GM23248 (cell line): ENCODE results near the gene GALNT2.

Experiments
- EZH2 ChIP-seq: fragments of 200-600 bp; sonication (generic); IDR thresholded peaks from 2 replicates; pipeline ENCODE4 v1.6.1; 2018; ENCODE audit warnings: antibody characterized with exemption, mild to moderate bottlenecking; ENCODE audit not compliant: insufficient read depth, poor library complexity, severe bottlenecking
- EZH2phosphoT487 ChIP-seq: fragments of 200-600 bp; sonication (generic); IDR thresholded peaks from 2 replicates; pipeline ENCODE4 v1.6.1; 2018; ENCODE audit warnings: antibody characterized with exemption, moderate library complexity, mild to moderate bottlenecking, low read depth; ENCODE audit not compliant: insufficient read depth

DNA sequence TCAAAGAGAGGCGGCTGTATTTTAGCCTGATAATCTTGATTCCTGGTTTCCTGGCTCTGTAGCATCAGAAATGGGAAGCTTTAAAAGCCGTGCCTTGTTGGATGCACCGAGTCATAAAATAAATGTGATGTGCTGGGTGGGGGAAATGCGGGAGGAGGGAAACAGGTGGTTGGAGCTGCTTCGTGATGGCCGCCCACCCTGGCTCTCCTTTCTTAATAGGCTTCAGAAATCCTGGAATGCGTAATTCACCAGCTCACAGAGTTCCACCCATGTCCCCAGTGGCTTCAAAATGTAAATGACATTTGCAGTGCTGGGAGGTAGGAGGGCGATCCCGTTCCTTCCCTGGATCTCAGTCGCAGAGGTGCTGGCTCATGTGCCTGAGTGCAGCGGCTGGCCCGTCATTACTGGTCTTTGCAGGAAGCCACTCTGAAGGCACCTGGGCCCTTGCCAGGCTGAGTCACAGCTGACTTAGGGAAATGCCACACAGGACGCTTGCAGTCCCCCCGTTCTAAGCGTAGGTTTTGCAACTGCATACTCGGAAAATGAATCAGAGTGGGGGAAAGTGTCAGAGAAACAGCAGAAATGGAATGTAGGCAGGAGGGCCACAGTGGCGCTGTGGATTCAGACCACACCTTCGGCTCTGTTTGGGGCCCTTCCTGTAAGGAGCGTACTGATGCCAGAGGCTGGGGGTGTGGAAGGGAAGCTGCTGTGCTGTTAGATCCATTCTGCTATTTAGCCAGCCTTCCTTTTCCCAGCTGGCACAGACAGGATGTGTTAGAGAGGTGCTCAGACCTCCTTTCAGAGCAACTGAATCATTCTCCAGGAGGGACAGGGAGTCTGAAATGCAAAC lies 37.6 kb downstream of the GALNT2 start:
- TF ChIP-seq EZH2 (no peak), EZH2phosphoT487 (no peak)
